ENCODE results near the gene GPR162.

DNA sequence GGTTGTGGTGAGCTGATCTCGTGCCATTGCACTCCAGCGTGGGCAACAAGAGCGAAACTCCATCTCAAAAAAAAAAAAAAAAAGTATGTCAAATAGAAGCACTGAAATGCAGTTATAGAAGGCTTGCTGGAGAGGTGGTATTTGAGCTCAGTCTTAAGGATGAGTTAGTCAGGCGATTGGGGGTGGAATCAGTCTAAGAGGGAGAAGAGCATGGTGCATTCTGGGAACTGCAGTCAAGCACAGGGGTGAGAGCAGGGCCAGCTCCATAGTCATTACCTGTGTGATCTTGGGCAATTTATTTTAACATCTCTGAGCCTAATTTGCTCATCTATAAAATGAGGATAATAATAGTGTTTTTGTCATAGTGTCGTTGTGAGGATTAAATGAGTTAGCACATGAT is 13.3 kb downstream of the GPR162 start:
- no peak for TF ChIP-seq CTCF (conservative IDR thresholded peaks at IDR 0.05; ENCODE audit: low read length)
- no peak for TF ChIP-seq EZH2phosphoT487 (IDR thresholded peaks at IDR 0.05; ENCODE audit: borderline replicate concordance)

Data from Loucy (cell line).